GM23338 (cell line): ENCODE measurements around the gene MFSD6. TPM values are rescaled to one million over a fixed set of nuclear protein-coding genes. Genes with fewer than 3 reads are reported as not detected.

Experiments used
- ATAC-seq: fragments of 200-7000 bp; cut with Tn5 transposase; 3 replicates; pipeline ENCODE4 v1.9.1; 2020
- DNase-seq: peaks from one replicate; pipeline ENCODE4 v3.0.0-alpha.2; 2015; ENCODE audit warnings: low spot score
- H2AFZ ChIP-seq: fragments of 200-600 bp; sonication (generic); 2 replicates; pipeline ENCODE4 v1.8.0; 2016; ENCODE audit warnings: antibody characterized with exemption, mild to moderate bottlenecking, moderate library complexity
- H3F3A ChIP-seq: fragments of 200-600 bp; sonication (generic); replicated peaks from 2 replicates; pipeline ENCODE4 v1.8.0; 2017; ENCODE audit warnings: antibody characterized with exemption, mixed run types, low read depth
- H3K27ac ChIP-seq: fragments of 200-600 bp; sonication (generic); 2 replicates; pipeline ENCODE4 v1.6.1; 2016; ENCODE audit warnings: low read depth
- H3K27me3 ChIP-seq: fragments of 200-600 bp; sonication (generic); 2 replicates; pipeline ENCODE4 v1.8.0; 2016; ENCODE audit warnings: mild to moderate bottlenecking, mixed run types, moderate library complexity; ENCODE audit not compliant: insufficient read depth
- H3K36me3 ChIP-seq: fragments of 200-600 bp; sonication (generic); 2 replicates; pipeline ENCODE4 v1.8.0; 2016; ENCODE audit warnings: mild to moderate bottlenecking; ENCODE audit not compliant: insufficient read depth
- H3K4me1 ChIP-seq: fragments of 200-600 bp; sonication (generic); 2 replicates; pipeline ENCODE4 v1.8.0; 2016; ENCODE audit warnings: mild to moderate bottlenecking, moderate library complexity; ENCODE audit not compliant: insufficient read depth
- H3K4me2 ChIP-seq: fragments of 200-600 bp; sonication (generic); 2 replicates; pipeline ENCODE4 v1.7.1; 2017; ENCODE audit warnings: mixed run types
- H3K4me3 ChIP-seq: fragments of 200-600 bp; sonication (generic); 2 replicates; pipeline ENCODE4 v1.6.1; 2016; ENCODE audit warnings: mixed run types
- H3K79me2 ChIP-seq: fragments of 200-600 bp; sonication (generic); replicated peaks from 2 replicates; pipeline ENCODE4 v1.8.0; 2017; ENCODE audit warnings: mild to moderate bottlenecking; ENCODE audit not compliant: insufficient read depth
- H3K9me2 ChIP-seq: fragments of 200-600 bp; sonication (generic); 2 replicates; pipeline ENCODE4 v1.8.0; 2017; ENCODE audit not compliant: insufficient read depth
- H4K20me1 ChIP-seq: fragments of 200-600 bp; sonication (generic); replicated peaks from 2 replicates; pipeline ENCODE4 v1.8.0; 2017; ENCODE audit warnings: mild to moderate bottlenecking; ENCODE audit not compliant: insufficient read depth
- H3K27ac Mint-ChIP-seq: 2 replicates; pipeline ENCODE4 v1.8.0; 2020; ENCODE audit warnings: inconsistent platforms, mild to moderate bottlenecking, moderate library complexity, mixed read lengths
- H3K27me3 Mint-ChIP-seq: 3 replicates; pipeline ENCODE4 v1.8.0; 2022; ENCODE audit warnings: low read depth, mild to moderate bottlenecking, moderate library complexity, mixed read lengths, inconsistent platforms; ENCODE audit not compliant: insufficient read depth, poor library complexity
- H3K36me3 Mint-ChIP-seq: 3 replicates; pipeline ENCODE4 v1.8.0; 2021; ENCODE audit warnings: low read depth, mild to moderate bottlenecking, inconsistent platforms, moderate library complexity, mixed read lengths
- H3K4me1 Mint-ChIP-seq: 3 replicates; pipeline ENCODE4 v1.8.0; 2020; ENCODE audit warnings: mild to moderate bottlenecking, inconsistent platforms, mixed read lengths
- H3K4me3 Mint-ChIP-seq: 3 replicates; pipeline ENCODE4 v1.8.0; 2021; ENCODE audit warnings: moderate library complexity, mild to moderate bottlenecking, inconsistent platforms, mixed read lengths
- H3K9me3 Mint-ChIP-seq: 3 replicates; pipeline ENCODE4 v1.8.0; 2020; ENCODE audit warnings: moderate library complexity, mild to moderate bottlenecking, inconsistent platforms, mixed read lengths
- CREB1 ChIP-seq: fragments of 250-450 bp; sonication (Bioruptor Pico); IDR thresholded peaks from 2 replicates; pipeline ENCODE4 v1.5.0; 2020; ENCODE audit warnings: low read depth, mild to moderate bottlenecking, moderate library complexity
- EZH2 ChIP-seq: fragments of 200-600 bp; sonication (generic); IDR thresholded peaks from one replicate; pipeline ENCODE4 v1.8.0; 2017; ENCODE audit warnings: antibody characterized with exemption, mild to moderate bottlenecking, low read depth; ENCODE audit not compliant: unreplicated experiment
- EZH2phosphoT487 ChIP-seq: fragments of 200-600 bp; sonication (generic); IDR thresholded peaks from one replicate; pipeline ENCODE4 v1.8.1; 2018; ENCODE audit warnings: antibody characterized with exemption; ENCODE audit not compliant: unreplicated experiment
- JUNB ChIP-seq: IDR thresholded peaks from one replicate; pipeline ENCODE4 v1.6.1; 2016; ENCODE audit warnings: antibody characterized with exemption; ENCODE audit not compliant: unreplicated experiment
- NANOG ChIP-seq: IDR thresholded peaks from 2 replicates; pipeline ENCODE4 v1.6.1; 2016; ENCODE audit warnings: antibody characterized with exemption, borderline replicate concordance
- POLR2AphosphoS5 ChIP-seq: IDR thresholded peaks from 2 replicates; pipeline ENCODE4 v1.6.1; 2016; ENCODE audit warnings: antibody characterized with exemption, low read depth
- STAT1 ChIP-seq: IDR thresholded peaks from one replicate; pipeline ENCODE4 v1.6.1; 2016; ENCODE audit warnings: antibody characterized with exemption; ENCODE audit not compliant: unreplicated experiment
- ZNF114 ChIP-seq: fragments of 250-450 bp; sonication (Bioruptor Pico); IDR thresholded peaks from 2 replicates; pipeline ENCODE4 v1.5.0; 2020; ENCODE audit warnings: mild to moderate bottlenecking, moderate library complexity
- ZNF331 ChIP-seq: fragments of 250-450 bp; sonication (Bioruptor Pico); IDR thresholded peaks from 2 replicates; pipeline ENCODE4 v1.5.0; 2020; ENCODE audit warnings: low read depth, mild to moderate bottlenecking, moderate library complexity
- polyA plus RNA-seq: library from polyadenylated mRNA; unstranded; fragments of >200 nt; fragmentation: Nextera tagmentation; extraction: Ambion mirVana; gene quantifications from 2 replicates; pipeline ENCODE4 v1.2.1, GENCODE V29; 2016
- total RNA-seq: library from RNA; depleted of rRNA; stranded (reverse); fragments of >200 nt; shearing (Covaris generic); gene quantifications from 2 replicates; pipeline ENCODE4 v1.2.3, GENCODE V29; 2014
- TF ChIP-seq, protein P1 (sequence below): fragments of 250-450 bp; sonication (Bioruptor Pico); IDR thresholded peaks from 2 replicates; pipeline ENCODE4 v1.5.0; 2020; ENCODE audit warnings: mild to moderate bottlenecking, moderate library complexity
- TF ChIP-seq, protein P2 (sequence below), 2 experiments: fragments of 200-600 bp in 1 of 2; sonication (generic) in 1 of 2; conservative IDR thresholded peaks; 2 replicates each; pipeline versions ENCODE4 v1.5.1 to v1.6.1; 2016 to 2017; ENCODE audit warnings: antibody characterized with exemption in 2 of 2, low read depth in 2 of 2, mild to moderate bottlenecking in 2 of 2, moderate library complexity in 1 of 2
- TF ChIP-seq, protein P3 (sequence below): IDR thresholded peaks from 2 replicates; pipeline ENCODE4 v1.6.1; 2016; ENCODE audit warnings: antibody characterized with exemption
- TF ChIP-seq, protein P4 (sequence below): IDR thresholded peaks from one replicate; pipeline ENCODE4 v1.6.1; 2018; ENCODE audit warnings: antibody characterized with exemption; ENCODE audit not compliant: unreplicated experiment

MFSD6 gene
- total and polyA plus RNA-seq, 2 experiments from 2014 or later = 2.3 to 9.6 TPM

DNA sequence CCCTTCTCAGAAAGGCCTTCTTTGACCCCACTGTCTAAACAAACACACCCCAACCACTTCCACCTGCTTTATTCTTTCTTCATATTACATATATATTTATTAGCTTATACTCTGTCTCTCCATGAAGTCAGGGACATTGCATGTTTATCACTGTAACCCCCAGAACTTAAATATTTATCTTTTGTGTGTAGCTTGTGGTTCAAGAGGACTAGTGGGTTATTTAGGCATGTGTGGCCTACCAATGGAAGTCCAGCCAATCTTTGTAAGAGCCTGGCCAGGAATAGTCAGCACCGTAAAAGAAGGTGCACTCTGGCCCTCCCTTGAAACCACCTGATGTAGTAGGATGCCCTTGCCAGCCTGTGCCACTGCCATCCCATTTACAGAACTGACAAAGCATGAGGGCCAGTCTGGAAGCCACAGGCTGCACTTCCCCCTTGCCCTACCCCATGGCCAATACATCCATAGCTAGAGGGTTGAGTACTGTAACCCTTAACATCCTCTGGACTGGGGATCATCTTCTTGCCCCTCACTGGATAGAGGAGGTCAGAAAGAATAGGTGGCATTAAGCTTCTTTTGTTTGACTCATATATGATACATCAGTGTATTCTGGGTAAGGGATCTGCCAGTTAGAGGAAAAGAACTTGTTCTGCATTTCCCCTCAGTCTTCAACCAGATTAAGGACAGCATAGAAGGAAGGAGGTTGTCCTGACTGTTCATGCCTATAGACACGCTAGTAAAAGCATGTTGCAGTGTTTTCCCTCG, 121.5 kb downstream of the MFSD6 start:
- Histone ChIP-seq H3K27ac (no peak overlapping the region; the same call in 1 of the 2 replicates), H3K4me1 (peaks cover 13% of the 10 kb centered on the region), H4K20me1 (no peaks in the 10 kb centered on the region), H3F3A (peaks cover 4% of the 10 kb centered on the region; the same call in 1 of the 2 replicates), H3K4me3 (no peak overlapping the region), H3K4me2 (no peak overlapping the region), H3K36me3 (no peaks in the 10 kb centered on the region), H2AFZ (no peak overlapping the region), H3K27me3 (no peaks in the 10 kb centered on the region), H3K79me2 (no peaks in the 10 kb centered on the region), H3K9me2 (no peaks in the 10 kb centered on the region)
- DNase-seq = no peak
- Mint-ChIP-seq H3K4me1 (peaks cover 25% of the 10 kb centered on the region), H3K27me3 (peaks cover 6% of the 10 kb centered on the region), H3K9me3 (no peaks in the 10 kb centered on the region), H3K27ac (no peak overlapping the region), H3K36me3 (no peaks in the 10 kb centered on the region; the same call in 1 of the 3 replicates), H3K4me3 (no peak overlapping the region)
- TF ChIP-seq ZNF114 (CRISPR knock-in tag) = no peak
- TF ChIP-seq, protein P1, sequence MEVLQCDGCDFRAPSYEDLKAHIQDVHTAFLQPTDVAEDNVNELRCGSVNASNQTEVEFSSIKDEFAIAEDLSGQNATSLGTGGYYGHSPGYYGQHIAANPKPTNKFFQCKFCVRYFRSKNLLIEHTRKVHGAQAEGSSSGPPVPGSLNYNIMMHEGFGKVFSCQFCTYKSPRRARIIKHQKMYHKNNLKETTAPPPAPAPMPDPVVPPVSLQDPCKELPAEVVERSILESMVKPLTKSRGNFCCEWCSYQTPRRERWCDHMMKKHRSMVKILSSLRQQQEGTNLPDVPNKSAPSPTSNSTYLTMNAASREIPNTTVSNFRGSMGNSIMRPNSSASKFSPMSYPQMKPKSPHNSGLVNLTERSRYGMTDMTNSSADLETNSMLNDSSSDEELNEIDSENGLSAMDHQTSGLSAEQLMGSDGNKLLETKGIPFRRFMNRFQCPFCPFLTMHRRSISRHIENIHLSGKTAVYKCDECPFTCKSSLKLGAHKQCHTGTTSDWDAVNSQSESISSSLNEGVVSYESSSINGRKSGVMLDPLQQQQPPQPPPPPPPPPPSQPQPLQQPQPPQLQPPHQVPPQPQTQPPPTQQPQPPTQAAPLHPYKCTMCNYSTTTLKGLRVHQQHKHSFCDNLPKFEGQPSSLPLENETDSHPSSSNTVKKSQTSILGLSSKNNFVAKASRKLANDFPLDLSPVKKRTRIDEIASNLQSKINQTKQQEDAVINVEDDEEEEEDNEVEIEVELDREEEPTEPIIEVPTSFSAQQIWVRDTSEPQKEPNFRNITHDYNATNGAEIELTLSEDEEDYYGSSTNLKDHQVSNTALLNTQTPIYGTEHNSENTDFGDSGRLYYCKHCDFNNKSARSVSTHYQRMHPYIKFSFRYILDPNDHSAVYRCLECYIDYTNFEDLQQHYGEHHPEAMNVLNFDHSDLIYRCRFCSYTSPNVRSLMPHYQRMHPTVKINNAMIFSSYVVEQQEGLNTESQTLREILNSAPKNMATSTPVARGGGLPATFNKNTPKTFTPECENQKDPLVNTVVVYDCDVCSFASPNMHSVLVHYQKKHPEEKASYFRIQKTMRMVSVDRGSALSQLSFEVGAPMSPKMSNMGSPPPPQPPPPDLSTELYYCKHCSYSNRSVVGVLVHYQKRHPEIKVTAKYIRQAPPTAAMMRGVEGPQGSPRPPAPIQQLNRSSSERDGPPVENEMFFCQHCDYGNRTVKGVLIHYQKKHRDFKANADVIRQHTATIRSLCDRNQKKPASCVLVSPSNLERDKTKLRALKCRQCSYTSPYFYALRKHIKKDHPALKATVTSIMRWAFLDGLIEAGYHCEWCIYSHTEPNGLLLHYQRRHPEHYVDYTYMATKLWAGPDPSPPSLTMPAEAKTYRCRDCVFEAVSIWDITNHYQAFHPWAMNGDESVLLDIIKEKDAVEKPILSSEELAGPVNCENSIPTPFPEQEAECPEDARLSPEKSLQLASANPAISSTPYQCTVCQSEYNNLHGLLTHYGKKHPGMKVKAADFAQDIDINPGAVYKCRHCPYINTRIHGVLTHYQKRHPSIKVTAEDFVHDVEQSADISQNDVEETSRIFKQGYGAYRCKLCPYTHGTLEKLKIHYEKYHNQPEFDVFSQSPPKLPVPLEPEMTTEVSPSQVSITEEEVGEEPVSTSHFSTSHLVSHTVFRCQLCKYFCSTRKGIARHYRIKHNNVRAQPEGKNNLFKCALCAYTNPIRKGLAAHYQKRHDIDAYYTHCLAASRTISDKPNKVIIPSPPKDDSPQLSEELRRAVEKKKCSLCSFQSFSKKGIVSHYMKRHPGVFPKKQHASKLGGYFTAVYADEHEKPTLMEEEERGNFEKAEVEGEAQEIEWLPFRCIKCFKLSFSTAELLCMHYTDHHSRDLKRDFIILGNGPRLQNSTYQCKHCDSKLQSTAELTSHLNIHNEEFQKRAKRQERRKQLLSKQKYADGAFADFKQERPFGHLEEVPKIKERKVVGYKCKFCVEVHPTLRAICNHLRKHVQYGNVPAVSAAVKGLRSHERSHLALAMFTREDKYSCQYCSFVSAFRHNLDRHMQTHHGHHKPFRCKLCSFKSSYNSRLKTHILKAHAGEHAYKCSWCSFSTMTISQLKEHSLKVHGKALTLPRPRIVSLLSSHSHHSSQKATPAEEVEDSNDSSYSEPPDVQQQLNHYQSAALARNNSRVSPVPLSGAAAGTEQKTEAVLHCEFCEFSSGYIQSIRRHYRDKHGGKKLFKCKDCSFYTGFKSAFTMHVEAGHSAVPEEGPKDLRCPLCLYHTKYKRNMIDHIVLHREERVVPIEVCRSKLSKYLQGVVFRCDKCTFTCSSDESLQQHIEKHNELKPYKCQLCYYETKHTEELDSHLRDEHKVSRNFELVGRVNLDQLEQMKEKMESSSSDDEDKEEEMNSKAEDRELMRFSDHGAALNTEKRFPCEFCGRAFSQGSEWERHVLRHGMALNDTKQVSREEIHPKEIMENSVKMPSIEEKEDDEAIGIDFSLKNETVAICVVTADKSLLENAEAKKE = no peak
- TF ChIP-seq EZH2phosphoT487 = no peak
- no peak for TF ChIP-seq JUNB
- TF ChIP-seq NANOG = no peak
- TF ChIP-seq, protein P2, sequence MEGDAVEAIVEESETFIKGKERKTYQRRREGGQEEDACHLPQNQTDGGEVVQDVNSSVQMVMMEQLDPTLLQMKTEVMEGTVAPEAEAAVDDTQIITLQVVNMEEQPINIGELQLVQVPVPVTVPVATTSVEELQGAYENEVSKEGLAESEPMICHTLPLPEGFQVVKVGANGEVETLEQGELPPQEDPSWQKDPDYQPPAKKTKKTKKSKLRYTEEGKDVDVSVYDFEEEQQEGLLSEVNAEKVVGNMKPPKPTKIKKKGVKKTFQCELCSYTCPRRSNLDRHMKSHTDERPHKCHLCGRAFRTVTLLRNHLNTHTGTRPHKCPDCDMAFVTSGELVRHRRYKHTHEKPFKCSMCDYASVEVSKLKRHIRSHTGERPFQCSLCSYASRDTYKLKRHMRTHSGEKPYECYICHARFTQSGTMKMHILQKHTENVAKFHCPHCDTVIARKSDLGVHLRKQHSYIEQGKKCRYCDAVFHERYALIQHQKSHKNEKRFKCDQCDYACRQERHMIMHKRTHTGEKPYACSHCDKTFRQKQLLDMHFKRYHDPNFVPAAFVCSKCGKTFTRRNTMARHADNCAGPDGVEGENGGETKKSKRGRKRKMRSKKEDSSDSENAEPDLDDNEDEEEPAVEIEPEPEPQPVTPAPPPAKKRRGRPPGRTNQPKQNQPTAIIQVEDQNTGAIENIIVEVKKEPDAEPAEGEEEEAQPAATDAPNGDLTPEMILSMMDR (conservative IDR thresholded peaks at IDR 0.05; ENCODE audit: low read depth in 2 of 2) = no peak
- TF ChIP-seq, protein P3, sequence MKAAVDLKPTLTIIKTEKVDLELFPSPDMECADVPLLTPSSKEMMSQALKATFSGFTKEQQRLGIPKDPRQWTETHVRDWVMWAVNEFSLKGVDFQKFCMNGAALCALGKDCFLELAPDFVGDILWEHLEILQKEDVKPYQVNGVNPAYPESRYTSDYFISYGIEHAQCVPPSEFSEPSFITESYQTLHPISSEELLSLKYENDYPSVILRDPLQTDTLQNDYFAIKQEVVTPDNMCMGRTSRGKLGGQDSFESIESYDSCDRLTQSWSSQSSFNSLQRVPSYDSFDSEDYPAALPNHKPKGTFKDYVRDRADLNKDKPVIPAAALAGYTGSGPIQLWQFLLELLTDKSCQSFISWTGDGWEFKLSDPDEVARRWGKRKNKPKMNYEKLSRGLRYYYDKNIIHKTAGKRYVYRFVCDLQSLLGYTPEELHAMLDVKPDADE = no peak
- no peak for TF ChIP-seq CREB1
- TF ChIP-seq ZNF331 (CRISPR knock-in tag) = no peak
- TF ChIP-seq POLR2AphosphoS5 = no peak
- TF ChIP-seq, protein P4, sequence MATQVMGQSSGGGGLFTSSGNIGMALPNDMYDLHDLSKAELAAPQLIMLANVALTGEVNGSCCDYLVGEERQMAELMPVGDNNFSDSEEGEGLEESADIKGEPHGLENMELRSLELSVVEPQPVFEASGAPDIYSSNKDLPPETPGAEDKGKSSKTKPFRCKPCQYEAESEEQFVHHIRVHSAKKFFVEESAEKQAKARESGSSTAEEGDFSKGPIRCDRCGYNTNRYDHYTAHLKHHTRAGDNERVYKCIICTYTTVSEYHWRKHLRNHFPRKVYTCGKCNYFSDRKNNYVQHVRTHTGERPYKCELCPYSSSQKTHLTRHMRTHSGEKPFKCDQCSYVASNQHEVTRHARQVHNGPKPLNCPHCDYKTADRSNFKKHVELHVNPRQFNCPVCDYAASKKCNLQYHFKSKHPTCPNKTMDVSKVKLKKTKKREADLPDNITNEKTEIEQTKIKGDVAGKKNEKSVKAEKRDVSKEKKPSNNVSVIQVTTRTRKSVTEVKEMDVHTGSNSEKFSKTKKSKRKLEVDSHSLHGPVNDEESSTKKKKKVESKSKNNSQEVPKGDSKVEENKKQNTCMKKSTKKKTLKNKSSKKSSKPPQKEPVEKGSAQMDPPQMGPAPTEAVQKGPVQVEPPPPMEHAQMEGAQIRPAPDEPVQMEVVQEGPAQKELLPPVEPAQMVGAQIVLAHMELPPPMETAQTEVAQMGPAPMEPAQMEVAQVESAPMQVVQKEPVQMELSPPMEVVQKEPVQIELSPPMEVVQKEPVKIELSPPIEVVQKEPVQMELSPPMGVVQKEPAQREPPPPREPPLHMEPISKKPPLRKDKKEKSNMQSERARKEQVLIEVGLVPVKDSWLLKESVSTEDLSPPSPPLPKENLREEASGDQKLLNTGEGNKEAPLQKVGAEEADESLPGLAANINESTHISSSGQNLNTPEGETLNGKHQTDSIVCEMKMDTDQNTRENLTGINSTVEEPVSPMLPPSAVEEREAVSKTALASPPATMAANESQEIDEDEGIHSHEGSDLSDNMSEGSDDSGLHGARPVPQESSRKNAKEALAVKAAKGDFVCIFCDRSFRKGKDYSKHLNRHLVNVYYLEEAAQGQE = no peak
- TF ChIP-seq EZH2 = no peak
- TF ChIP-seq STAT1 = no peak
- no peak for ATAC-seq
